ENCODE results near the gene DOCK4.

Gene DOCK4

DNA sequence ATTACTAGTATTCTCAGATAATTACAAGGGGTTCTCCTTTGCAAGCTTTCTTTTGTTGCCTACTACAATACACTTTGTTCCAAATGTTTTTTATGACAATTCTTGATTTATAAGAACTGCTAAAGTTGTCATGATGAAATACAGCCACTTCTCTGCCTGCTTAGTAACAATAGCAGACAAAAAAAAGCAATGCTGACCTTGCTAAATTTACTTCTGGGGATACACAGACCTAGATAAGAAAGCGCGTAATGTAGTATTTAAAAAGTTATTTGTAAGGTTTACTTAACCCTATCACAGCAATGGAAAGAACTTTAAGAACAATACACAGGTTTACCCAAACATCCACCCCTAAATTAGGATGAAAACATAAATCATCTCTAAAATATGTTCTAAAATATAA lies 311.1 kb downstream of the DOCK4 start:
- no peak for DNase-seq (ENCODE audit: low read depth)

DNA sequence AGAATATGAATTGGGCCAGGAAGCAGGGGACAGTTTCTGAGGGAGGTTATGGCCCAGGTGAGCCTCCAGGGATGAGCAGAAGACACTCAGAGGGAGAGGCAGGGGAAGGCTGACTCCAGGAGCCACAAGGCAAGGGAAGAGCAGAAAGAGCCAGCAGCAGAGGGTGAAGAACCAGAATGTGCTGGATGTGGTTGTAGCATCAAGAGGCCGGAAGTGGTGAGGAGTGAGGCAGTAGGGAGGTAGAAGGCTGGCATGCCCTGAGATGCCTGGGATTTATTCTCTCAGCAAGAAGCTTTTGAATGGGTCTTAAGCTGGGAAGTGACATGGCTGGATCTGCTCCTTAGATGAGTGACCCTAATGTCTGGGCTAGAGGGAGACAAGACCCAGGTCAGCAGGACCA lies 311.7 kb downstream of the DOCK4 start:
- no peak for DNase-seq (ENCODE audit: low read depth)

DNA sequence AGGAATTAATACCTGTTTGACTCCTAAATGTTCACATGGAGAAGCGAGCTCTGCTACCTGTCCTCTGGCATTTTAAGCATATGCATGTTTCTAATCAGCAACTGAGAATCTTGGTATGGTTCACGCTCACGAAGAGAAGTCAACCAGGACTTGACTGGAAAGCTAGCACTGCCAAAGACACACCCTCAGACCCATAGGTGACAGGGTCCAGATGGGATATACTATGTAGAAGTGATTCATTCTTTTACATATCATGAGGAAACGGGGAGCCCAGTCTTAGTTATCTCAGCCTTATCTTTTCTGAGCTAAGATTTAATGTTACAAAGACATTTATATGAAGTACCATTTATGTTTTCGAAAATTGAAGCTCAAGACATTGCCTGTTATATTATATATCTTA lies 313.0 kb downstream of the DOCK4 start:
- no peak for DNase-seq (ENCODE audit: low read depth)

DNA sequence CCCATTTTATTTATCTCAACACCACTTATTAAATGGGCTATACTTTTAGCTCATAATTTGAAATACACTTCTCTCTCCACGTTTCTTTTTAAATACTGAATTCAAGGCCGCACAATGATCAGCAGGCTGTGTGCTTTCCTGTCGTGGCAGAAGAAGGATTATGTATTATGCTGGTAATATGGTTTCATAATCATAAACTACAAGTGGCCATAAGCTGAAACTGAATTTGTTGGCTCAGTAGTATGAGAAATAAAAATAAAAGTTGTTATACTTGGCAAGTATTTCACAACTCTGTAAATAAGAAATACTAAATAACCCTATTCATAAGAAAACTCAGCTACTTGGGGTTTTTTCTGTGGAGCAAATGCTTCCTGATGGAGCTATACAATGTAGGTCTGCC lies 313.6 kb downstream of the DOCK4 start:
- DNase-seq (ENCODE audit: low read depth) = no peak

DNA sequence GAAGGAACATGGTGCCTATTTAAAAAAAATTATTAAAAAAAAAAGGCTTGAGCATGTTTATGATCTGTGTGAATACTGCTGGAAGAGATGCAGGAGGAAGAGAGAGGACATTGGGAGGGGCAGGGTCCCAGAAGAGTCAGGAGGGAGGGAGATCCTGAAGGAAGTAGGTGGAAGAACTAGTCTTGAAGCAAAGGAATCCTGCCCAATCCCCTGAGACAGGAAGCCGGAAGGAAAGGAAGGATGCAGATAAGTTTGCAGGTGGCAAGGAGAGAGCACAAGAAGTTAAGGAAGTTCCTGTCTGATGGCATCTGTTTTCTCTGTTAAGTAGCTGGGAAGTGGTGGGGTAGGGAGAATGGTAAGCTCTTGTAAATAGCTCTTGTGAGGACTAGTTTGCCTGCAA lies 318.5 kb downstream of the DOCK4 start:
- no peak for DNase-seq (ENCODE audit: low read depth)

DNA sequence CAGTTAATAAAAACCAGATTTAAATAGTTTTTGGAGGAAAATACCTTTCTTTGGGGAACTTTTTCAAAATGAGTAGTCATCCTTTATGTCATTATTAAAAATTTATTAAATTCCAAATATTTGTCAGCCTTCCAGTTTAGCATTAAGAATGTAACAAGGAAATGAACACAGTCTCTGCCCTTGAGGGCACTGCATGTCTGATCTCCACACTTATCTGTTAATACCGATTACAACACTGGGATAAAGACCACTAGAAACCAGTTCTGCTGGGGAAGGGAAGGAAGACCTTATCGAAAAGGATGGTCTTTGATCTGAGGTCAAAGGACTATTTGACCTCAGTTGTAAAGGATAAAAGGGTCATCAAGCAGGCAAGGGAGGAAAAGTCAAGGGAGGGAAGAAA lies 320.0 kb downstream of the DOCK4 start:
- no peak for DNase-seq (ENCODE audit: low read depth)

DNA sequence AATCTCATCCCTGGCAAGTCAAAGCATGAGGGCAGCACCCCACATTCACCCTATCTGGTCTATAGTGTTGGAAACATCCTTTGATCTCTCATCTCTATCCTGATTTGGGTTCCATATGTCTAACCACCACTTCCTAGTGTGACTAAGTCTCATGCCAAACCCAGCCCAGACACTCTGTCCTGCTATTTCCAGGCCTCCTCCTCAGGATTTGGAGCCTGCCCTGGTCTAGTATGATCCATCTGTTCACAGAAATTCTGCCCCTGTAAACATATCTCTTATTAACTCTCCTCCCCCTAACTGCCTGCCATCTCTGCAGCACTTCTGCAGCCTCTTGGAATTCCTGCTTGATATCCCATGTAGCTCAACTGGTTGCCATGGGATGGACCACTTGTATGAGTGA lies 323.0 kb downstream of the DOCK4 start:
- DNase-seq (ENCODE audit: low read depth) = no peak

DNA sequence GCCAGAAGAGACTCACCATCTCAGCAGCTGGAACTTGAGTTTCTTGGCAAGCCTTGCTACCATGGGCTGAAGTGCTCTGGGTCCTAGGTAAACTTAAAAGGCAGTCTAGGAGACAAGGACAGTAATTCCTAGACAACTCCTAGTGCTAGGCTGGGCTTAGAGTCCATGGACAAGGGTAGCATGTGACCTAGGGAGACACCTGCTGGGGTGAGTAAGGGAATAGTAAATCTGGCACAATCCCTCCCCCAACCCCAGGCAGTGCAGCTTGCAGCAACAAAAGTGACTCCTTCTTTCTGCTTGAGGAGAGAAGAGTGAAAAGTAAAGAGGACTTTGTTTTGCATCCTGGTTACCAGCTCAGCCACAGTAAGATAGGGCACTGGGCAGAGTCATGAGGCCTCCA lies 327.4 kb downstream of the DOCK4 start:
- no peak for DNase-seq (ENCODE audit: low read depth)

DNA sequence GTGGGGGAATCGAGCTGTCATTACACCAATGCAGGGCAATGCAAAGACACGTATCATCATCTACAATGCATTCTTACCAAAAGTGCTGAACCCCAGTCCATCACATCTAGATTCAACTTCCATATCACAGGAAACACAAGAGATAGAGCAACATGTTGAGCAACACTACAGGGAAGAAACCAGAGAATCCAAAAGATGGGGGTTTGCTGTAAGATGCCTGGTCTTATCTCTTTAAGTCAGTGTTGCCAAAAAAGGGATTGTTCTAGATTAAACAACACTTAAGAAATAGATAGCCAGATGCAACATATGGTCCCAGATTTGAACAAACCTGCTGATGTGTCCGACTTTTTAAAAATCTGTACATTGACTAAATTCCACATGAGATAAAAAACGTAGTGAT lies 328.3 kb downstream of the DOCK4 start:
- DNase-seq (ENCODE audit: low read depth) = no peak

DNA sequence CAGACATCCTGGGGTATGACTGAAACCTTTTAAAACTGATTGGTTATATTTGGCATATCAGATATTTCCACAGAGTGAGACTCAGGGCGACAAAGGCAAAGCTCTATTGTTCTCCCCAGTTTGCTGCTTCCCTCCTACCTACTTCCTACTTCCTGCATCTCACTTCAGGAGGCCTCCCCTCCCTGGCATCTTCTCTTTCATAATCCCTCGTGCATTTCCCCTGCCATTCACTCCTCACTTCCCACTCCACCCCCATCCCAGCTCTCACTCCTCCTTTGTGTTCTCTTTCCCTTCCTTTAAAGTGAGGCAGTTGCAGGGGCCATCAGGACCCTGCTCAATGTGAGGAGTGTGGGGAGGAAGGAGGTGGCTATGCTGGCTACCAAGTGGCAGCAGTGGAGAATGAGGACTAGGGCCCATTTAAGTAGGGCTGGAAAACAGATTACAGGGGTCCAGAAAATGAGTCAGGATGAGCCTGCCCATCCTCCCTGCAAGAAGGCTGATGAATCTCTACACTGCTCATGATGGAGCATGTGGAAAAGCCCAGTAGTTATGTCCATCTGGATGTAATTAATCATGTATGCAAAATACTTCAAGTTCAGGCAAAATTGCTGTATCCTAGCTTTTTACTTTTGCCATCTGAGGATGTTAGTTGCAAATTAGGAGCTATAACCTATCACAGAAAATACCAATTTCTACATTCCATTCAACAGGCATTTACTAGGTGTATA lies 332.1 kb downstream of the DOCK4 start:
- peak; percentile 9 for DNase-seq (ENCODE audit: low read depth)

DNA sequence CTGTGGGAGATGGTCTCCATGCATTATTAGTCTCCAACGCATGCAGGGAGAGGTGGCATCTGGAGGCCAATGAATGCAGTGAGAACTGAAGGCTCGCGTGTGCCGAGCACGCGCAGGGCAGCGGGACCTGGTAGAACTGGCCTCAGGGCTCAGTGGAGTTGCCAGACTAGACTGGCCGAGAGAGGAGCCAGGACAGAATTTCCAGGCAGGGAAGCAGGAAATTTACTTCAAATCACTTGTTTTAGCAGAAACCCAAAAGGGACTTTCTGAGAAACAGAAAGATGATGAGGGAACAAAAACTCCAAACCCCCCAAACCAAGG lies 332.9 kb downstream of the DOCK4 start:
- no peak for DNase-seq (ENCODE audit: low read depth)

DNA sequence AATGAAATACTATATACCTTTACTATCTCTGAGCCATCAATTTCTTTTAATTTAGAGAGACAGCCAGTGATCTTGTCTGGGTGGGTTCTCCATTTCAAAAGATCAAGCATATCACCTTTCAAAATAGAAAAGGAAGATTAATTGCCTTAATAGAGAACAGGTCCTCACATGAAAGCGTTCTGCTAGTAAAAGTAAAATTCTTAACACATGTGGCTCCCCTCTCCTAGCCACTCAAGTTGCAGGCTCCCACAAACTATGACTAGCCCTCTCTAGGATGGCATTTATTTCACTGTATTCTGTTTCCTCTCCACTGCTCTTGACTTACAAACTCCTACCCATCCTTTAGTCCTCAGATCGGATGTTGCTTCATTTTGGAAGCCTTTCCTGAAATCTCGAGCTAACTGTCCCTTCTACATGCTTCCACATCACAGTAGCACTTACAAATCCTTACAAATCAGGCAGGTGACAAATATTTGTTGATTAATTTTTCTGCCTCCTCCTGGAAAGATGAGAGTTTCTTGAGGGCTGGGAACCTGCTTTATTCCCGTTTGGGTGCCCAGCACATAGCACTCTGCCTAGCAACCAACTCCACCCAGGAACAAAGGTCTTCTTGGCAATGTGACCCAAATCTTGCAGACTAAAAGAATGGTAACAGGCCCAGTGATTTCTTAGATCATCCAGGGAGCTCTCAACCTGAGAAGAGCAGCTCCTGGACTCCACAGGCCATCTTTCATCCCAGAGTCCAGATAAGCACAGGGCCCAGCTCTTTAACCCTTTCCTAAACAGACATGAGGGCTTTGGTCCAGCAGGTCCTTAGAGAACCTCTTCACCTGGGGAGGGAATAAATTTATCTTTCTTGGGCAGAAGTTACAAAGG lies 333.5 kb downstream of the DOCK4 start:
- no peak for DNase-seq (ENCODE audit: low read depth)

DNA sequence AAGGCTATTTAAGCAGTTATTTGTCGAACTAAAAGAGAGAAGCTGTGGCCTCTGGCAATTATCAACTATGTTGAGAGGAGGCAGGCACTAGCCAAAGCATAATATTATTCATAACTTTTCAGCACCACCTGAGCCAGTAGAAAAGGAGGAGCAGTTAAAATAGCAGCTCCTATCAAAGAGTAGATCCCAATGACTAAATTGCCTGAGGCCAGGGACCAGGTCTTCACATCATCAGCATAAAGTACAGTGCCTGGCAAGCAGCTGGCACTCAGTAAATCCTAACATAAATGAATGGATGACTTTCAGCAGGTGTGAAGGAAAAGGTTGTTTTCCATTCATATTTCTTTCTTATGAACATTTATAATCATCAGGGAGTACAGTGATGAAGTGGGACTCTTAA lies 334.9 kb downstream of the DOCK4 start:
- no peak for DNase-seq (ENCODE audit: low read depth)

DNA sequence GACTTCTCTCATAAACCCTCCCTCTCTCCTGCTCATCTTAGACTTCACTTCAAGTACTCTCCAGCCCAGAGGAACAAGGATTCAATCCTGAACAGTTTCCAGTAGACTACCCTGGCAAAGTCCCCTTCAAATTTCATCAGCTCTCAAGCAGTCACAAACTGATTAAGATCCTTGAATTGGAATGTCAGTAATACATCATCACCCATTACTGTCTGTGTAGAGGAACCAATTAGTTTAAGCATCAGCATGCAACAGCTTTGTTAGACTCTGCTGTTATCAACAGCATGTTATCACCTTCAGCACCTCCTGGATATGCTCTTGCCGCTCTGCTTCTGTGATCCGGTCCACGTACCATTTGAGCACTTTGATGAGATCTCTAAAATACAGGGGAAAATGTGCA lies 336.9 kb downstream of the DOCK4 start:
- DNase-seq (ENCODE audit: low read depth) = no peak

DNA sequence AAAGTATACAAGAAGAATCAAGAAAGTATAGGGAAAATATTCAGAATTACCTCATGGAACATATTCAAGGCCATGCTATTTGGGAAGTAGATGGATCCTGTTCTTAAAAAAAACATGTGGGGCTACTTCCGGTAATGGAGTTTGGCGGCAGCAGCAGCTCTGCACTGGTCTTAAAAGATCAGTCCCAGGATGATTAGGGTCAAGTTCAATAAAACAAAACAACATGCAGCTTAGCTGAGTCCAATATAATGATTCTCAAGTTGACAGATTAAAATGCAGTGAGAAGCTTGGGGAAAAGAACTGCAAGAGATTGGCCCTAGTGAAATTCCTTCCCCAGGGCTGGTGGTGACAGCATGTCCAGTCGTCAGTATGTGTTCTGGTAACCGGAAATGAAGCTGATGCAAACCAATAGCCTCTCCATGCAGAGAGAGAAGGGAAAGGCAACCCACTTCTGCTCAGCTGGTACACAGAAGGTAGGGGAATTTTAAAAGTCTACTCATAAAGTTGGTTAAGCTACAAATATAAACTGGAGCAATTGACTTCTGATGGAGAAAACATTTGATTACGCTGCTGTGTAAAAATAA lies 338.8 kb downstream of the DOCK4 start:
- peak; percentile 16 for DNase-seq (ENCODE audit: low read depth)

DNA sequence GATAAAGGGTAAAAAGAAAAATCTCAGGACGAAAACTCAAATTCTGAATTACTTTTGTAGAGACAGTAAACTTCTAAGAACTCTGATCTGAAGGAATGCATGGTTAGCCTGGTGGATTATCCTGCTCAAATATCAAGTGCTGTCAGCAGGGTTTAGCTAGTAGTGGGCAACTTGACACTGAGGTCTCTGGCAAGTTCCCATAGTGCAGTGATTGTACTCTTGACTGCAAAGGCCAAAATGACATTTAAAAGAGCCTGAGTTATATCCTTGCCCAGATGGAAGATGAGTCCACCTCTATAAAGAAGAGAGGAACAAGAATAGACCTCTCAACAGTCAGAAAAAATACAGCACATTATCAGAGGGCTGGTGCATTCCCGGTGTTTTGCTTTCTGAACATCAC lies 339.4 kb downstream of the DOCK4 start:
- DNase-seq (ENCODE audit: low read depth) = no peak

DNA sequence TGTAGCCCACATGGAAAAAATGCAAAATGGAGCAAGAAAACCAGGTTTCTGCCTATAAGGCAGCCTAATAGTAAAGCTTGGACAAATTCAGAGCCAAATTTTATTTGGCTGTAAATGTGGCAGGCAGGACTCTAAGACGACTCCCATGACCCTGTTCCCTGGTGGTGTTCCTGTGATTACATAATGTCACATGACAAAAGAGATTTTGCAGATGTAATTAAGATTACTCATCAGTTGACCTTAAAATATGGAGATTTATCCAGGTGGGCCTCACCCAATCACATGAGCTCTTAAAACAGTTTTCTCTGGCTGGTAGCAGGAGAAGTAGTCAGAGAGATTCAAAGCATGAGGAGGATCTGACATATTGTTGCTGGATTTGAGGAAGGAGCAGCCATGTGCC lies 340.8 kb downstream of the DOCK4 start:
- no peak for DNase-seq (ENCODE audit: low read depth)

DNA sequence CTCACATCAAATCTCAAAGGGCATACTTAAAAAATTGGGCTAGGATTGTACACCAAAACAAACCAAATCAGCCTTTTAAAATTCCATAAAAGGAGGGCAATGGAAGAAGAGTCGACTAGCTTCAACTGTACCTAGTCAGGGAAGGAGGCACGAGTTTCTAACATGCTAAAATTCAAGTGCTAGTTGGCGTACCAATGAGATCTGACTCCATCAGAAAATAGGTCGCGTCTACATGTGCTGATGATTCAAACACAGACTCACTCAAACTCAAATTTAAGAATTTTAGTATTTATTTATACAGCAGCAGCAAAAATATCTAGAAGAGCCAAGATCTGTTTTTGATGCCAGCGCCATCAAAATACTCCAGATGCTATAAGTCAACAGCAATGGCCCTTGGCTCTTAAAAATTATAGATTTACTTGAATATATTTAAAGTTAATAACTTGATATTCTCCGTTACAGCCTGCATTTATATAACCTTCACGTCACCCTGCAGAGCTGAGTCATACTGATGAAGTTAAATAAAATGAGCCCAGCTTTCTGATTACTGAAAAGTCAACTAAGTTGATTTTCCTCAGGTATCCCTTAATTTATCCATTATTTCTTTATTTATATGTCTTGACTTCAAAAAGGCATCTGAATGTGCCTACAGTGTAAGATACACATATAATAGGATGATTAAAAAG lies 341.8 kb downstream of the DOCK4 start:
- DNase-seq (ENCODE audit: low read depth) = no peak

DNA sequence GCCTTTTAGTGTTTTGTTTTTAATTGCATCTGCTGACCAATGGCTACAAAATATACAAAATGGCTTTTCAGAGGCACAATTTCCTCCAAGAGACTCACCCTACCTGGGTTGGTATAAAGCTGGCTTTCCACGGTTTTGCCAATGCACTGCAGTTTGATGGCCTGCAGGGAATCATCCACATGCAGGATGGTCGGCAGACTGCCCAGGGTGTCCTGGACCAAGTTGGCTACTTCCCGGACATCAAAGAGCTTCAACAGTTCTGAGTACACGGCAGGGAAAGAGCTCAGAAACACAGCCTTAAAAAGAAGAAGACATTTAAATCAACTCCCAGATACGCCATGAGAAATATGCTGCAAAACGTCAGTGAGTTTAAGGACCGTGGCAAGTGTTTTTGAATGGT lies 342.9 kb downstream of the DOCK4 start:
- no peak for DNase-seq (ENCODE audit: low read depth)

DNA sequence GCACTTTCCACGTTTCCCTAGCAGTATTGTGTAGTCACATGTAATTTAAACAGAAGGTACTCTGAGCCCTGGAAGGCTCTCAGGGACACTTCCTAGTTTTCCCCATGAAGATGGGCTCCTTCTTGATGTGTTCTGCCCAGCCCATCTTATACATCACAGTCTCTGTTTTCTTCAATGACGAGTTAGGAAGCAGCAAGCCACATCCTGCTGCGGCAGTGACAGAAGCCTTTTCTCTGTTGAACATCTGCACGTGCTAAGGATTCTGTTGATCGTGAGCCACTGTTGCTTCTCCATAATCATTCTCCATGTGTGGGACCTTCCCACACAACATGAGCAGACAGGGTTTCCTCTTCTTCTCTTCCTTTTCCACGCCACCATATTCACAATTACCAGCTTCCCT lies 346.0 kb downstream of the DOCK4 start:
- no peak for DNase-seq (ENCODE audit: low read depth)

DNA sequence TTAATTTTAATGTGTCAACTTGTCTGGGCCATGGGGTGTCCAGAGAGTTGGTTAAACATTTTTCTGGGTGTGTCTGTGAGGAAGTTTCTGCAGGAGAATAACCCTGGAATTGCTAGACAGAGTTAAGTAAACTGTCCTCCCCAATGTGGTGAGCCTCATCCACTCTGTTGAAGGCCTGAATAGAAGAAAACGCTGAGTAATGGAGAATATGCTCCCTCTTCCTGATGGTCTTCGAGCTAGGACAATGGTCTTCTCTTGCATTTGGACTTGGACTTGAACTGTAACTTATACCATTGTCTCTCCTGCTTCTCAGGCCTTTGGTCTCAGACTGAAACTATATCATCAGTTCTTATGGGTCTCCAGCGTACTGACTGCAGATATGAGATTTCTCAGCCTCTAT lies 347.9 kb downstream of the DOCK4 start:
- no peak for DNase-seq (ENCODE audit: low read depth)

DNA sequence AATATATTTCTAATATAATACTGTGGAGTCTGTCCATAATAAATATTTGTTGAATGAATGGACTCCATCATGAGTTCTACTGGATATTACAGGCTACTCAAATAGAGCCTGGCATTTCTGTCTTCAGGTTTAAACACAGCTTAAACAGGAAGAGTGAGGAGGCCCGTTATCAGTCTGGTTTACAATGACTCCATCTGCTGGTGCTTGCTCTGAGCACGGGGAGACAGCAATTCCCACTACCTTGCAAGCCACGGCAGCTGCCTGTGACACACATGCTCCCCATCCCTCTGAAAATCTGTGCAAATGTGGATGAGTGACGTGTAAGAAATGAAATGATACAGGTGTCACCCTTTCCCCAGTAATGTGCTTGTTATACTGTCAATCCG lies 350.4 kb downstream of the DOCK4 start:
- DNase-seq (ENCODE audit: low read depth) = peak; percentile 37
